ENCODE measurements around the gene LCE2A. TPM values are rescaled to one million over a fixed set of nuclear protein-coding genes. Genes with fewer than 3 reads are reported as not detected.

The LCE2A gene
- total RNA-seq, 1 donor from 2014 or later: not detected

DNA sequence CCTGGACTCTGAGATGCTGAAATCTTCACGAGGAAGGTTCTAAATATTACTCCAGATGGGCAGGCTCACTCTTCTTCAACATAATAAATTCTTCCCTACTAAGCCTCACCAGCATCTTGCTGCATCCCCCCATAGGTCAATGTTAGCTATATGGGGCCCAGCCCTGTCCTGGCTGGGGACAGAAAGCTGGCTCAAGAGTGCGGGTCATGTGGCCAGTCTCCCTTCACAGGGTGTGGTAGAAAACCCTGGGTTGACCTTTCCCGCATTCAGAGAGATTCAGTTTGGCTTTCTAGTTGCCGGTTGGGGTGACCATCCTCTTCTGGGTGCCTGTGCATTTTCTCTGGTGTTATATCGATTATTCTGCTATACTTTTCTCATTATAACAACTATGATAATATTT is 39.9 kb downstream of the LCE2A start:
- intact Hi-C loops (cut with DNase I): no loop called here
- DNase-seq (ENCODE audit: missing footprints): no peak
- ATAC-seq: no peak

DNA sequence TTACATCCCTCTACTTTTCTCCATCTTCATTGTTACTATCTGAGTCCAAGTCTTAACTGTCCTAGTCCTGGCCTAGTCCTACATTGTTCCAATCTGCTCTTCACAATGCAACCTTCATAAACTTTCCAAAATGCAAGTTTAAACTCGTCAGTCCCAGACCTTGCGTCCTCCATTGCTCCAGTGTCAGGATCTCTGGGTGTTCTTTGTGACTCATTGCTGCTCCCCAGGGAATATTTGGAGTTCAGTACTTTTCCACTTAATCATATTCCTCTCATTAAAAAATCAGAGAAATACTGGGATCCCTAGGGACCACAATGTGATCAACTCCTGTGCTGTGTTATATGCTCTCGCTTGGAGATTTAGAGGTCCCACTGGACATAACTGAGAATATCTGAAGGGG is 41.7 kb downstream of the LCE2A start:
- intact Hi-C loops (cut with DNase I): no loop called here
- no peak for ATAC-seq

DNA sequence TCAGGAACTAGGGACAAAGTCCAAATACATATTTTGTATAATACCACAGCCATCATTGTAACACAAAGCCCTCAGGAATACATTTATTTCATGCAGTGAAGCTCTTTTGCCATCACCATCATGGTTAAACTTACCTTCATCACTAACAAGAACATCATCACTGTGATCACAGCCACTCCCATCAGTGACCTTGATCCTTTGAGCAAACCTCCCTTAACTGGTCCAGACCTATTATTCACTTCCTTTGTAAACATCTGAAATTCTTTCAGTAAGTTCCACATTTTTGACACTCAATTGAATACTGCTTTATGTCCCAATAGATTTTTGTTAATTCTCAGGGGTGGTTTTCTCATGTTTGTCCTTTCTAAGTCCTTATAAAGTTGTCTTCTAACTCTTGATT is 43.5 kb downstream of the LCE2A start:
- intact Hi-C loops (cut with DNase I): no loop called here
- DNase-seq (ENCODE audit: missing footprints) (no peak), ATAC-seq (no peak)

More for the DNA sequence above, 41.7 kb downstream of the LCE2A start:
- DNase-seq (ENCODE audit: missing footprints): no peak

DNA sequence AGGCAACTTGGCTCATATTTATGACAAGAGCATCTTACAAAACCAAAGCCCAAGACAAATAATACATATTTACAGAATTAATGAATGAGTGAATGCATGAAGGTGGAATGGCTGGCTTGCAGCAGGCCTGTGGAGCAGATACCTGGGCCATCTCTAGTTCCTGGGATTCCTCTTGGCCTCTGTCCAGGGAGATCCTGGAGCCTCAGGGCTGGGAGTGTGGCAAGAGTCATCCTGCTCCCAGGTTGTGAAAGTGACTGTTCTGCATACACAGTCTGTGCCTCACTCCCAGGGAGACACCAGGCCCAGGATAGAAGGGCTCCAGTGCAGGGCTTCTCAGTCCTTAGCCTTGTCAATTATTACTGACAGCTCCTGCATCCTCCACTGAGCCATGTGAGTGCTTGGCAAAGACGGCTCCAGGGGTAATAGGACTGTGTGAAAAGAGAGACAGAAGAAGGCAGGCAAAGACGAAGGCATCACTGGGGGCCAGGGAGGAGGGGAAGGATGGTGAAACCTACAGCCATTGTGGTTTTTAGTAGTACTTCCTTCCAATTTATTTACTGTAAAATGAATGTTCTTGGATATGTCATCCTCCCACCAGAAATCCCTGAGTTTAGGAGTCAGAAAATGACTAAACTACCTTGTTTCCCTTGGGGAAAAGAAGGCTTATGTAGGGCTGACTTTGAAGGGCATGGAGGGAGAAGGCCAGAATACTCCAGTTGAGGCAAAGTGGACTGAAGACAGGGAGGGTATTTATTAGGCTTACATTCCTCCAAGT is 45.4 kb downstream of the LCE2A start:
- ATAC-seq (no peak), DNase-seq (ENCODE audit: missing footprints) (no peak)
- intact Hi-C loops (cut with DNase I): no loop called here

DNA sequence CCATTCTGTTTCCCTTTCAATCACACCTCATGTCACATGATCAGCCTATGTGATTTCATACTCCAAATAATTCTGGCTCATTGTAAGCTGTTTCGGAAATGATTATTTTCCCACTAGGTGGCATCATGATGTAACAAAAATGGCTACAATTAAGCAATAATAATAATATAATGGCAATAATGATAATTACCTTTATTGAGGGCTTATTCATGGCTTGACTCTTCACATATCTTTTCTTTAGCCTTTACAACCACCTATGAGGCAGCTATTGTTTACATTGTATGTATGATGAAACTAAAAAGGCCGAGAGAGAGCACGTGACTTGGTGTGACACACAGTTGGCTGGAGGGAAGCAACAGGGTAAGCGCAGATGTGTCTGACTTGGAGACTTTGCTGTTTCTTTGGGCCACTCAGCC is 47.2 kb downstream of the LCE2A start:
- no peak for ATAC-seq
- no peak for DNase-seq (ENCODE audit: missing footprints)
- intact Hi-C loops (cut with DNase I): no loop called here

DNA sequence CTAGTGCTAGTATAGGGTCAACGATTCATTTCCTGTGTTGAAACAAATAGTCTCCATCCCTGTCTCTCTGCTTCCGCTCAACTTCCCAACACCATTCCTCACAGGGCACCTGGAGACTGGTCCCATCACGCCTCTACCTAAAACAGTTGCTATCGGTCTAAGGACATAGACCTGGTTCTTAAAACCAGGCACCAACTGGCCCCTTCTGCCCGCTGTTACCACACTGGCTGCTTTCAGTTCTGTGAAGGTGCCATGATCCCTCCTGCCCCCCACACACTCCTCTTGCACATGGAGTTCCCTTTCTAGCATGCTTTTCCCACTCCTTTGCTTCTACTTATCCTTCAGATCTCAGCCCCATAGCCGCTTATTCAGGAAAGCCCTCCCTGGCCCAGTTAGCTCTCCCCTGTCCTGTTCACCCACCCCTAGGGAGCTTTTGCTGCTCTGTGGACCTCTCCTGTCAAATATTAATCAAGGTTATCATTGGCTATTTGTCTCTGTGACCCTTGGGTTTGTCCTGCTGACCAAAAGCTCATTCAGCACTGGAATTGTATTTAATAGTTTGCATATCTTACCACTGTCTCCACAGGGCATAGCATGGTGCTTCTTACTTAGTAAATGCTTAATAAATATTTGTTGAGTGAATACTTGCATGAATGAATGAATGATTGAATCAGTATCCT is 47.8 kb downstream of the LCE2A start:
- ATAC-seq: no peak
- intact Hi-C loops (cut with DNase I): no loop called here
- no peak for DNase-seq (ENCODE audit: missing footprints)

DNA sequence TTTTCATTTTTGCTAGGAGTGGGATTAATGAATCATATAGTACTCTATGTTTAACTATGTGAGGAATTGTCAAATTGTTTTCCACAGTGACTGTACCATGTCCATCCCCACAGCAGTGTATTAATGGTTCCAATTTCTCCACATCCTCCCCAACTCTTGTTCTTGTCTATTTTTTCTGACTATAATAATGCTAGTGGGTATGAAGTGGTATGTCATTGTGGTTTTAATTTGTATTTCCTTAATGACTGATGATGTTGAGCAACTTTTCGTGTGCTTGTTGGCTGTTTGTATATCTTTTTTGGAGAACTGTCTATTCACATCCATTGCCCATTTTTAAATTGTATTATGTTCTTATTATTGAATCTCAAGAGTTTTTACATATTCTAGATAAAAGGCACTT is 49.7 kb downstream of the LCE2A start:
- DNase-seq (ENCODE audit: missing footprints): no peak
- no peak for ATAC-seq
- intact Hi-C loops (cut with DNase I): no loop called here

Other genes starting within 250 kb of the LCE2A start
- not detected for gene LCE5A, start 187.5 kb upstream of the LCE2A start, total RNA-seq
- not detected for gene CRCT1, start 183.9 kb upstream of the LCE2A start, total RNA-seq
- not detected for gene LCE3E, start 131.6 kb upstream of the LCE2A start, total RNA-seq
- not detected for gene LCE3D, start 117.8 kb upstream of the LCE2A start, total RNA-seq
- not detected for gene LCE3C, start 98.1 kb upstream of the LCE2A start, total RNA-seq
- not detected for gene LCE3B, start 84.5 kb upstream of the LCE2A start, total RNA-seq
- not detected for gene LCE3A, start 75.2 kb upstream of the LCE2A start, total RNA-seq
- not detected for gene LCE2D, start 35.0 kb upstream of the LCE2A start, total RNA-seq
- not detected for gene LCE2C, start 23.1 kb upstream of the LCE2A start, total RNA-seq
- not detected for gene LCE2B, start 12.2 kb upstream of the LCE2A start, total RNA-seq
- gene LCE4A, start 9.8 kb downstream of the LCE2A start, total RNA-seq: not detected
- not detected for gene KPRP, start 59.7 kb downstream of the LCE2A start, total RNA-seq
- gene LCE1F, start 76.8 kb downstream of the LCE2A start, total RNA-seq: not detected
- not detected for gene LCE1E, start 87.9 kb downstream of the LCE2A start, total RNA-seq
- not detected for gene LCE1D, start 98.4 kb downstream of the LCE2A start, total RNA-seq
- gene LCE1C, start 108.3 kb downstream of the LCE2A start, total RNA-seq: not detected
- not detected for gene LCE1B, start 113.6 kb downstream of the LCE2A start, total RNA-seq
- not detected for gene LCE1A, start 129.1 kb downstream of the LCE2A start, total RNA-seq
- not detected for gene LCE6A, start 144.5 kb downstream of the LCE2A start, total RNA-seq
- not detected for gene LCE7A, start 161.7 kb downstream of the LCE2A start, total RNA-seq
- not detected for gene SMCP, start 180.0 kb downstream of the LCE2A start, total RNA-seq
- not detected for gene IVL, start 210.2 kb downstream of the LCE2A start, total RNA-seq
- gene SPRR5, start 248.9 kb downstream of the LCE2A start, total RNA-seq: not detected